GM23248 (cell line): Measurements from ENCODE around the gene DHRS7B.

Source experiments
- EZH2 ChIP-seq: fragments of 200-600 bp; sonication (generic); IDR thresholded peaks from 2 replicates; pipeline ENCODE4 v1.6.1; 2018; ENCODE audit warnings: antibody characterized with exemption, mild to moderate bottlenecking; ENCODE audit not compliant: insufficient read depth, poor library complexity, severe bottlenecking
- EZH2phosphoT487 ChIP-seq: fragments of 200-600 bp; sonication (generic); IDR thresholded peaks from 2 replicates; pipeline ENCODE4 v1.6.1; 2018; ENCODE audit warnings: antibody characterized with exemption, moderate library complexity, mild to moderate bottlenecking, low read depth; ENCODE audit not compliant: insufficient read depth

- no peak for TF ChIP-seq EZH2
- TF ChIP-seq EZH2phosphoT487: no peak
Observed at GRCh38 chr17:21201874-21202273, 75.1 kb downstream of the DHRS7B start.
